HEK293 (cell line): ENCODE data around the gene TNFRSF14.

Experiments used
- KLF1 ChIP-seq: fragments of 450-650 bp; formaldehyde crosslinking; IDR thresholded peaks from 2 replicates; pipeline ENCODE4 v1.5.1; 2016; ENCODE audit warnings: missing biosample characterization, missing genetic modification characterization
- KLF9 ChIP-seq: fragments of 450-650 bp; formaldehyde crosslinking; IDR thresholded peaks from 2 replicates; pipeline ENCODE4 v1.5.1; 2016; ENCODE audit warnings: missing biosample characterization, missing genetic modification characterization, low read depth
- ZNF394 ChIP-seq: fragments of 450-650 bp; formaldehyde crosslinking; IDR thresholded peaks from 2 replicates; pipeline ENCODE4 v1.5.1; 2016; ENCODE audit warnings: missing biosample characterization, missing genetic modification characterization, mild to moderate bottlenecking, moderate library complexity, borderline replicate concordance
- ZNF423 ChIP-seq: fragments of 450-650 bp; formaldehyde crosslinking; IDR thresholded peaks from 2 replicates; pipeline ENCODE4 v1.5.1; 2016; ENCODE audit warnings: missing biosample characterization, missing genetic modification characterization
- ZNF560 ChIP-seq: fragments of 450-650 bp; formaldehyde crosslinking; IDR thresholded peaks from 2 replicates; pipeline ENCODE4 v1.5.1; 2017; ENCODE audit warnings: missing biosample characterization, missing genetic modification characterization, borderline replicate concordance
- TF ChIP-seq, protein P1 (sequence below): fragments of 450-650 bp; formaldehyde crosslinking; IDR thresholded peaks from 2 replicates; pipeline ENCODE4 v1.5.1; 2016; ENCODE audit warnings: missing biosample characterization, missing genetic modification characterization
- TF ChIP-seq, protein P2 (sequence below): fragments of 450-650 bp; formaldehyde crosslinking; IDR thresholded peaks from 2 replicates; pipeline ENCODE4 v1.5.1; 2016; ENCODE audit warnings: missing biosample characterization, missing genetic modification characterization

DNA sequence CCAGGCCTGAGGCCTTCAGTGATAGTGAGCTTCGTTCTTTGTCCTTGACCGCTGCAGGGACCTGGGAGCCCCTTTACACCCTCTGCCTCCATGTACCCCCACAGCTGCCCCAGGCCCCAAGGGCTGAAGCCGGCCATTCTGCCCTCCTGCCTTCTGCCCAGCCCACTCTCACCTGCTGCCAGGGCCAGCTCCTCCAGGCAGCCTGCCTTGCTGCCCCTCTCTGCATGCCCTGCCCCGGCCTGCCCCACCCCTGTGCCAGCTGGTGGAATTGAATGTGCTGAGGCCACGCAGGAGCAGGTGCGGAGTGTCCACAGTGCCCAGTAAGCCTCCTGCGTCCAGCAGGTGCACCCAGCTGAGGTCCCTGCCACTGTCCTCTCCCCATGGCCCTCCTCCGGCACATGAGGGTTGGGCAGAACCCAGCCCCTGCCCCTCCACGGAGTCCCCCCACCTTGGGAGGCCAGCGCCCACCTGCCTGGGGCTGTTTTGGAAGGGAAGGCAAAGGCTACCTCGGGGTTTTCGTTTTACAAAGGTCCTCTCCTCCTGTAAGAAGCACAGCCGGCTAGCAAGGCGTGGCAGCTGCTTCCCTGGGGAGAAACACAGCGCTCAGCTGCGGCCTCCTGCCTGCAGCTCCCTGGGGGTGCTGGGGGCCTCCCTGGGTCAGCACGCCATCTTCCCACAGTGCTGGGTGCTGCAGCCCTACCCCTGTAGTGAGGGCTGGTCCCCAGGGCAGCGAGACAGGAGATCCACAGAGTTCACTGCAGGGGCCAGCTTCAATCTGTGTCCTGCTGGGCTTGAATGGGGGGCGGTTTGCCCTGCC is 55.7 kb downstream of the TNFRSF14 start:
- TF ChIP-seq KLF9 (tag by site-specific recombination) (no peak), KLF1 (tag by site-specific recombination) (no peak), ZNF560 (tag by site-specific recombination) (no peak), ZNF423 (tag by site-specific recombination) (no peak), ZNF394 (tag by site-specific recombination) (no peak)
- TF ChIP-seq, protein P1, sequence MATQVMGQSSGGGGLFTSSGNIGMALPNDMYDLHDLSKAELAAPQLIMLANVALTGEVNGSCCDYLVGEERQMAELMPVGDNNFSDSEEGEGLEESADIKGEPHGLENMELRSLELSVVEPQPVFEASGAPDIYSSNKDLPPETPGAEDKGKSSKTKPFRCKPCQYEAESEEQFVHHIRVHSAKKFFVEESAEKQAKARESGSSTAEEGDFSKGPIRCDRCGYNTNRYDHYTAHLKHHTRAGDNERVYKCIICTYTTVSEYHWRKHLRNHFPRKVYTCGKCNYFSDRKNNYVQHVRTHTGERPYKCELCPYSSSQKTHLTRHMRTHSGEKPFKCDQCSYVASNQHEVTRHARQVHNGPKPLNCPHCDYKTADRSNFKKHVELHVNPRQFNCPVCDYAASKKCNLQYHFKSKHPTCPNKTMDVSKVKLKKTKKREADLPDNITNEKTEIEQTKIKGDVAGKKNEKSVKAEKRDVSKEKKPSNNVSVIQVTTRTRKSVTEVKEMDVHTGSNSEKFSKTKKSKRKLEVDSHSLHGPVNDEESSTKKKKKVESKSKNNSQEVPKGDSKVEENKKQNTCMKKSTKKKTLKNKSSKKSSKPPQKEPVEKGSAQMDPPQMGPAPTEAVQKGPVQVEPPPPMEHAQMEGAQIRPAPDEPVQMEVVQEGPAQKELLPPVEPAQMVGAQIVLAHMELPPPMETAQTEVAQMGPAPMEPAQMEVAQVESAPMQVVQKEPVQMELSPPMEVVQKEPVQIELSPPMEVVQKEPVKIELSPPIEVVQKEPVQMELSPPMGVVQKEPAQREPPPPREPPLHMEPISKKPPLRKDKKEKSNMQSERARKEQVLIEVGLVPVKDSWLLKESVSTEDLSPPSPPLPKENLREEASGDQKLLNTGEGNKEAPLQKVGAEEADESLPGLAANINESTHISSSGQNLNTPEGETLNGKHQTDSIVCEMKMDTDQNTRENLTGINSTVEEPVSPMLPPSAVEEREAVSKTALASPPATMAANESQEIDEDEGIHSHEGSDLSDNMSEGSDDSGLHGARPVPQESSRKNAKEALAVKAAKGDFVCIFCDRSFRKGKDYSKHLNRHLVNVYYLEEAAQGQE (tag by site-specific recombination): no peak
- TF ChIP-seq, protein P2, sequence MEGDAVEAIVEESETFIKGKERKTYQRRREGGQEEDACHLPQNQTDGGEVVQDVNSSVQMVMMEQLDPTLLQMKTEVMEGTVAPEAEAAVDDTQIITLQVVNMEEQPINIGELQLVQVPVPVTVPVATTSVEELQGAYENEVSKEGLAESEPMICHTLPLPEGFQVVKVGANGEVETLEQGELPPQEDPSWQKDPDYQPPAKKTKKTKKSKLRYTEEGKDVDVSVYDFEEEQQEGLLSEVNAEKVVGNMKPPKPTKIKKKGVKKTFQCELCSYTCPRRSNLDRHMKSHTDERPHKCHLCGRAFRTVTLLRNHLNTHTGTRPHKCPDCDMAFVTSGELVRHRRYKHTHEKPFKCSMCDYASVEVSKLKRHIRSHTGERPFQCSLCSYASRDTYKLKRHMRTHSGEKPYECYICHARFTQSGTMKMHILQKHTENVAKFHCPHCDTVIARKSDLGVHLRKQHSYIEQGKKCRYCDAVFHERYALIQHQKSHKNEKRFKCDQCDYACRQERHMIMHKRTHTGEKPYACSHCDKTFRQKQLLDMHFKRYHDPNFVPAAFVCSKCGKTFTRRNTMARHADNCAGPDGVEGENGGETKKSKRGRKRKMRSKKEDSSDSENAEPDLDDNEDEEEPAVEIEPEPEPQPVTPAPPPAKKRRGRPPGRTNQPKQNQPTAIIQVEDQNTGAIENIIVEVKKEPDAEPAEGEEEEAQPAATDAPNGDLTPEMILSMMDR (tag by site-specific recombination): no peak
